GM18498 (cell line): Measurements from ENCODE around the gene DOK7.

Experiments used
- ATAC-seq: cut with Tn5 transposase; IDR thresholded peaks from one replicate; pipeline ENCODE4 v1.9.1; 2021; ENCODE audit warnings: mild to moderate bottlenecking, moderate library complexity; ENCODE audit not compliant: unreplicated experiment

DOK7 gene

DNA sequence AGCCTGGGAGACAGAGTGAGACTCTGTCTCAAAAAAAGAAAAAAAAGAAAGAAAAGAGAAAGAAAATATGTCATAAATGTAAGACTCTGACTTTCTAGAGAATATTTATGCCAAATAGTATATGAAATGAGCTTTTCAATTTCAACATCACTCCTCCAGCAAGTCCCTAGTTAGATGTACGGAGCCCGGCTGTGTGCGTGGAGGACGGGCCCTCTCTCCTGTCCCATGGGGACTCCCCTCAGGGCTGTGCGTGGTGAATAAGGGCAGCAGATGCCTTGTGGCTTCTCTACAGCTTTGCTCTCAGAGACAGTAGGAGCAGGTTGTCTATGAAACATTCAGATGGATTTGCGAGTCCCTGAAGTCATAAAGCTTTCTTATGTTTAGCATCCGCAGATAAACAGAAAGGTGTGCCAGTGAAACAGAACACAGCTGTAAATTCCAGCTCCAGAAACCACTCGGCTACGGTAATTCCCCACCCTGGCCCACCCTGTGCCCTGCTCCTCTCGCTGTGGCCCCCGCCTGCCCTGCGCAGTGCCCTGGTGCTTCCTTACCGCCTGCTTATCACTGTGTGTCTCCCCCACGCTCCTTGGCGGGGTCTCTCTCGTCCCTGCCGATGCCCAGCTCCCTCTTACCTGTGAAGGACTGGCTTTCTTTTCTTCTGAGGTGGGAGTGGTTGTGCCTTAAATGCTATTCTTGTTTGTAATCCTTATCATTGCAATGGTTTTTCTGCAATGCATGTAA is 35.2 kb upstream of the DOK7 start:
- no peak for ATAC-seq

DNA sequence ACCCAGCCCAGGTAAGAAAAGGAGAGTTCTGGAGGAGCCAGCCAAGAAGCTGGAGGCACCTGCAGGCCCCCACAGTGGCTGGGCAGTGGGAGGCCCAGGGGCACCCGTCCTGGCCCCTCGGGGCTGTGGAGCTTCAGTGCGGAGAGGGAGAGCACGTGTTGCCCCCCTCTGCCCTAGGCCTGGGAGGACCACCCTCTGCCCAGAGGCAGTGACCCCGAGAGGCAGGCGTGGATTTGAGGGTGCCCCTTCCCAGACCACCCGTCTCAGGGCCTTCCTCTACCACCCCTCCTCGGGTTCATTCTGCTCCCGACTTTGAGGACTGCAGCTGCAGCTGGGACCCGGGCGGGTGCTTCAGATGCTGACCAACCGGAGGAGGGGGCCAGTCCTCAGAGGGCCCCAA is 33.5 kb upstream of the DOK7 start:
- no peak for ATAC-seq

DNA sequence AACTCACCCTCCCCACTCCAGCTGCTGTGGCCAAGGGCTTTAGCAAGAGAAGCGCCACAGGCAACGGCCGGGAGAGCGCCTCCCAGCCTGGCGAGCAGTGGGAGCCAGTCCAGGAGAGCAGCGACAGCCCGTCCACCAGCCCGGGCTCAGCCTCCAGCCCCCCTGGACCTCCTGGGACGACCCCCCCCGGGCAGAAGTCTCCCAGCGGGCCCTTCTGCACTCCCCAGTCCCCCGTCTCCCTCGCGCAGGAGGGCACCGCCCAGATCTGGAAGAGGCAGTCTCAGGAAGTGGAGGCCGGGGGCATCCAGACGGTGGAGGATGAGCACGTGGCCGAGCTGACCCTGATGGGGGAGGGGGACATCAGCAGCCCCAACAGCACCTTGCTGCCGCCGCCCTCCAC is 32.6 kb upstream of the DOK7 start:
- ATAC-seq: no peak

DNA sequence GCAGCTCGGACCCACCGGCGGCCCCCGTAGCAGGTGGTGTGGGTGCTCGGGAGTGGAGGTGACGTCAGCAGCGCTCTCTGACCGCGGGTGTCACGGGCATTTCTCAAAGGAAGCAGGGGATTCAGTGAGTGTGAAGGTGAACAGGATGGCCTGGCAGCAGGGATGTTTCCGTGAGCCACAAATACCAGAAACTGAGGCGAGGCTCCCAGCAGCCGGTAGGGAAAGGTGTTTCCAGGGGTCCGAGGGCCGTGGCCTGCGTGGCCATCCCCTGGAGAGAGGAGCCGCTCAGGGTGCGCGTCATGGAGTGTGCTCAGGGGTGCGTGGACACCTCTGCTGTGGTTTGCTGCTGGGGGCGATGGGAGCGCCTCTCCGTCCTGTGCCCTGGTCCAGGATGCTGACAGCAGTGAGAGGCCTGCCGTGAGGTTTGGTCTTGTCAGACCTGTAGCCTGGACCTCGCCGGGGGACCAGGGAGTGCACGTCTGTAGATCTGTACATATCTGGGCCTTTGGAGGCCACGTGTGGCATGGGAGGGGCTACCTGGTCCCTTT is 31.6 kb upstream of the DOK7 start:
- no peak for ATAC-seq

DNA sequence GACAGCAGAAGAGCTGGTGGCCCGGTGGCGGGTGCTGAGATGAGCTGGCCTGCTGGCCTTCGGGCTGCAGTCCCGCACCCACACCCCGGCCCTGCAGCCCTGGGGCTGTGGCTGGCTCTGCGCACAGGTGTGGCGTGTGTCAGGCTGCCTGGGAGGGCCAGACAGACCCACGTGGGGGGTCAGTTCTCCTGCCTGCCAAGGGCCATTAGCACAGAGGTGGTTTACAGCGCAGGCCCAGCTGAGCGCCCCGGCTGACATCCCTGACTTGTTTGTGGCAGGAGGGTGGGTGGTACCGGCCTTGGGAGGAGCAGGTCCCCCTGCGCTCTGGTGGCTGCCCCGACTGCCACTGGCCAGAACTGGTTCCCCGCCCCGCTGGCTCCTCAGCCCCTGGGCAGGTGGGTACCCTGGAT is 30.7 kb upstream of the DOK7 start:
- no peak for ATAC-seq

DNA sequence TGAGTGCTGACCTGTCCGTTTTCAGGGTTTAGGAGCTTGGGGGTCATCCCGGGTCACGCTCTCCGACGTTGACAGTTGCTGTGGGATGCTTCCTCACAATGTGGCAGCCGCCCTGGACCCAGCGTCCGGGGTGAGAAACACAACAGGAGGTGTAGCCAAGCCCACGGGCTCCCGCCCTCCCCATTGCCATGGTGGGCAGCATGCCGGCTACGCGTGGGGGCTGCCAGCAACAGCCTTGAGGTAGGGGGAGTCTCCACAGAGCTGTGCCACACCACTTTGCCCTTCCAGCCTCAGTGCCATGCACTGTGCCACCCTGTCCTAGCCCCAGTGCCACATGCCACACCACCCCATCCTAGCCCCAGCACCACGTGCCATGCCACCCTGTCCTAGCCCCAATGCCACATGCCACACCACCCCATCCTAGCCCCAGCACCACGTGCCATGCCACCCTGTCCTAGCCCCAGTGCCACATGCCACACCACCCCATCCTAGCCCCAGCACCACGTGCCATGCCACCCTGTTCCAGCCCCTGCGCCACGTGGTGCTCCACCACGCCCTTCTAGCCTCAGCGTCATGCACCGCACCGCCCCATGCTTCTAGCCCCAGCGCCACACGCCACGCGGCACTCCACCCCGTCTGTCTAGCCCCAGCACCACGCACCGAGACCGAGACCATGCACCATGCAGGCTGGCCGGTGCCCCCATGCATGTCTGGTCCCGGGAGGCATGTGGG is 29.8 kb upstream of the DOK7 start:
- no peak for ATAC-seq

DNA sequence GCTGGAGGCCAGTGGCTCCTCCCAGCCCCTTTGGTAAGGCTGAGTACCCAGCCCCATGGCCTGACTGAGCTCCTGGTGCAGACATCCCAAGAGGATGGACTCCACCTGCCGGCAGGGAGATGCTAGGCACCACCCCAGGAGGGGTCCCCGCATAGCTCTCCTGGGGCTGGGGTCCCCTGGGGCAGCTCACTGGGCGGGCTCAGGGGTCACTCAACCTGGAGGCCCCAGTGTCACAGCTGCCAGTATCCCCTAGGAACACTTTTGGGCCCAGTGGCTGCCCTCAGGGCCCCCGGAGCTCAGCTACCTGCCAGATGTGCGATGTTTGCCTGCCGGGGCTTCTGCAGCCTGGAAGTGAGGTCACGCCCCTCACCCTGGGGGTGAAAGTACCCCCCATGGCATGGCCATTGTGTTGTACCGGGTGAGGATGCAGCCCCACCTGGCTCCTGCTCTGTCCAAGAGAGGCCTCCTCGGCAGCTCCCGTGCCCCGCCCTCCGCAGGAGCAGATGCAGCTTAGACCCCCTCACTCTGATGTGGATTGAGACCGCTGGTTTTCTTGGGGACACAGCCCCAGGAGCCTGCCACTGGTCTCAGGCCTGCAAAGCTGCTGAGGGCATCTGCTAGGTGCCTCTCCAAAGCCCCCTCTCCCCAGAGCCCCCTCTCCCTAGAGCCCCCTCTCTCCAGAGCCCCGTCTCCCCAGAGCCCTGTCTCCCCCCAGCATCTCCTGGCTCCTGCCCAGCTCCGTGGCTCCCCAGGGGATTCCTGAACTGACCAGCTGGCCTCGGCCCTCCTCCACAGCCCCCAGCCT is 28.0 kb upstream of the DOK7 start:
- no peak for ATAC-seq

DNA sequence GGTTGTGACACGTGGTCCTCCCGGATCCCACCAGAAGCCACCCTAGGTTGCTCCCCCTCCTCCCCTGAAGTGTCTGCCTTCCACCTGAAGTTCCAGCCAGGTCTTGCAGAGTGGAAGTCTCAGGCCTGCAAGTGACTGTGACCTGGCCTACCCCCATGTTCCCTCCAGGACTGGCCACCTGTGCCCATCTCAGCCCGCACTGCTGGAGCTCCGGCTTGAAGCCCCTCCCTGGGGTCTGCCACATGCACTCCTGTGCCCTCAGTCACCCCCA is 27.5 kb upstream of the DOK7 start:
- no peak for ATAC-seq

DNA sequence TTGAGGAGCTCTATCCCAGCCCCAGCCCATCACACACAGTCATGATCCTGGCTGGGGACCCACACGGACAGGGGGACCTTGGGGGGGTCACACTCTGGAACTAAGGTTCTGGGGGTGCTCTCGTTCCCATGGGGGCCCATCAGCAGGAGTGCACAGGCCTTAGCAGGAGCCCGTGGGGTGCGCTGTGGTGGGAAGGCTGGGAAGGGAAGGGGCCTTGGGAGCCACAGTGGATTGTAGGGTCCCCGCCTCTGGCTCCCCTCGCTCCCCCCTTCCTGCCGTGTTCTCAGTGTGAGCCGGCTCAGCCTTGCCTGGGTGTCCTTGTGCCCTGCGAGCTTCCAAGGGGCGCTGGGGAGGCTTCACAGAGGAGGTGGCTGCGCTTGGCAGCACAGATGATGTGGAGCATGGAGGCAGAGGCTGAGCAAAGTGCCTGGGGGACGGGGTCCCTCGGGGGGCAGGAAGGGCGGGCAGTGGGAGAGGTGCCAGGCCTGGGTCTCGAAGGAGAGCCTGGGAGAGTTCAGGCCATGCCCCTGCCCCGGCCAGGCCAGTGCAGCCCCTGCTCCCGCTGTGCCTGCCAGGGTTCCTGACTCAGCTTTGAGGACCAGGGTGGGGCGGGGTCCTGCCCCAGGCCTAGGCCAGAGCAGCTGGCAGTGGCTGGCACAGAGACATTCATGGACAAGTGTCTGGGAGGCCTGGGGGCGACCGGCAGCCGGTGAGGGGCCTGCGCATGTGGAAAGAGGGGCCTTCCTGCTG is 26.9 kb upstream of the DOK7 start:
- ATAC-seq: no peak

DNA sequence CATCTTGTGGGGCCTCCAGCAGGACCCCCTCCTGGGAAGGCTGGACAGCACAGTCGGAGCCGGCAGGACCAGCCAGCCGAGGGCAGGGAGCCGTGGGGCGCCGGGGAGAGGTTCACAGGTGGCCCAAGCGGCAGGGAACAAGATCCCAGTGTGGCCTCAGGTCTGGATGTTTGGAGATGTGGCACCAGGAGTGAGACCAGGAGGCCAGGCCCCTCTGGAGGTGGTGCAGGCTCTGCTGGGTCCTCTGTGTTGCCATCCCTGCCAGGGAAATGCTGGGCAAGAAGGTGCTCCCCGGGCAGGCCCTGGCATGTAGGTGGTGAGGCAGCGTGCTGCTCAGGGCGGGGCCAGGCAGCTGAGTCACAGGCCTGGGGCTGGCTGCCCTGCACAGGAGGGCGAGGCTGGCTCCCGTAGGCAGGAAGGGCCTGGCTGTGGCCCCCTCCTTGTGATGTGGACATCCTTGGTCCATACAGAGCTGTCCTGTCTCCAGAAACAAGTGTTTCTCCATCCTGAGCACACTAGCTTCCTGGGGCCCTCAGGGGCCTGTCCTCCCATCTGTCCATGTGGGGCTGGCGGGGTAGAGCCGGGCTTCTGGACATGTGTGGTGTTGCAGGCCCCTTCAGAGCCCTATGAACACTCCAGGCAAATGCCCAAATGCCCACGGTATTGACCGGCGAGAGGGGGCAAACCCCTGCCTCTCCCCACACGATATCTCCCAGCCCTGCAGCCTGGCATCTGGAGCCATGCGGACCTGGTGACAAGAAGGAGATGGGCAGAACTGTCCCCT is 26.1 kb upstream of the DOK7 start:
- no peak for ATAC-seq

DNA sequence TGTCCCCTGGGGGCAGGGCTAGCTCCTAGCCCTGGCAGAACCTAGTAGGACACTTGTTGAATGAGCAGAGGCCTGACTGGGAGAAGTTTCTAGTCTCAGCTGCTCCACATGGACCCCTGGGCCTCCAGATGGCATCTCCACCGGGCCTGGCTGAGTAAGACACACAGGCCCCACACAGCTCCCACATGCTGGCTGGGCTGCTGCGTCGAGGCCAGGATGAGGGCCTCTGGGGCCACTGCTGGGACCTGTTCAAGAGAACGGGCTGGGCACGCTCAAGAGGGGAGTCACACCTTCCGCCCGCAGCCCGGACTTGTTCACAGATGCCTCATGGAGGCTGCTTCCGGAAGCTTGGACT is 25.5 kb upstream of the DOK7 start:
- no peak for ATAC-seq

DNA sequence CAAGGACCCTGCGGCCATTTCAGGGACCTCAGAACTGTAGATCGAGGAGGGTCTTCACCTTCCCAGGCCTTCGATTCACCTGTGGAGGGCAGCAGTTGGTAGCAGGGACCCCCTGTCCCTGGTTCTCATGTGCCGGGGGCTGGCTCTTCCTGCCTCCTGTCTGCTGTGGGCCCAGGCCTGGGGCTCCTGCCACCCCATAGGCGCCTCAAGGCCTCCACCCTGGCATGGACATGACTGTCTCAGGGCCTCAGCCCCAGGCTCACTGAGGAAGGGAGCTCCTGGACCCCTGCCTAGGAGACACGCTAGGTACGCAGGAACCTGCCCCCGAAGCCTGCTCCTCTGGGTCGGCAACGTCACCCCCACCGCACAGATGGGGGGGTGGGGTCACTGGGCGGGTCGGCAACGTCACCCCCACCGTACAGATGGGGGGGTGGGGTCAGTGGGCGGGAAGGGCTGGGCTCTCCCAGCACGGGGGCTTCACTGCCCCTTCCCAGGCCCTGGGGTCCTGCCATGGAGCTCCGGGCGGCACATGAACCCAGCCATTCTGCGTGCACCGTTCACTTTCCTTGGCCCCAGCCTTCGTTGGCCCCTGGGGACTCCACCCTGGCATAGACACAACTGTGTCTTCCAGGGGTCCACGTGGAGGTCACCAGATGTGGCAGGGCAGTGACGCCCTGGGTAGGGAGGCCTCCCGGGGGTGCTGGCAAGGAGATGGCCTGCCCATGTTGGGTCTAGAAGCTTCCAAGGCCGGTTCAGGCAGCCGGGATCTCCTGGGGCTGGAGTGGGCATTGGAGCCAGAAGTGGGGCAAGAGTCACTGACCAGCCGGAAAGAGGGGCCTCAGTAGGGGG is 24.9 kb upstream of the DOK7 start:
- ATAC-seq: no peak

DNA sequence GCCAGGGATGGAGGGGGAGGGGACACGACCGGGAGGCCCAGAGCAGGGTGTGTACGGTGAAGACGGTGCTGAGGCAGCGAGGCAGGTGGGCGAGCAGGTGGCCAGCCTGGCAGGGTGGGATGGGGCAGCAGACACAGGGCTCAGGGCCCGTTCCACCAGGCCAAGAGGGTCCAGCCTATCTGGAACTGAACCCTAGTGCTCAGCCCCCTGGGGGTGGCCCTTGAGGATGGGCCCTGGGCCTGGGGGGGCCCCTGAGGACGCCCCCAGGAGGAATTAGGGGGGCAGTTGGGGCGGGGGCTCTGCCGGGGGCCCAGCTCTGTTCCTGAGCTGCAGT is 24.3 kb upstream of the DOK7 start:
- ATAC-seq: no peak

DNA sequence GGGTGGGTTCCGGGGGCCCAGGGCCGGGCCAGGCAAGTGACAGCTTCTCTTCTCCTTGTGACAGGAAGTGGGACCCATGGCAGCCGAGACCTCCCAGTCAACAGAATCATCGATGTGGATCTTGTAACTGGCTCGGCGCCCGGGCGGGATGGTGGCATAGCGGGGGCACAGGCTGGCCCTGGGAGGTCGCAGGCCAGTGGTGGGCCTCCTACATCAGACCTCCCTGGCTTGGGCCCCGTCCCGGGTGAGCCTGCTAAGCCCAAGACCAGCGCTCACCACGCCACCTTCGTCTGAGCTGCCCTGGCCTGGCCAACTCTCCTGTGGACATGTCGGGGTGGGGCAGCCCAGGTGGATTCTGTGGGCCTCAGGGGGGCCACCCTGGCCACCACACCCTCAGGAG is 23.7 kb upstream of the DOK7 start:
- no peak for ATAC-seq

DNA sequence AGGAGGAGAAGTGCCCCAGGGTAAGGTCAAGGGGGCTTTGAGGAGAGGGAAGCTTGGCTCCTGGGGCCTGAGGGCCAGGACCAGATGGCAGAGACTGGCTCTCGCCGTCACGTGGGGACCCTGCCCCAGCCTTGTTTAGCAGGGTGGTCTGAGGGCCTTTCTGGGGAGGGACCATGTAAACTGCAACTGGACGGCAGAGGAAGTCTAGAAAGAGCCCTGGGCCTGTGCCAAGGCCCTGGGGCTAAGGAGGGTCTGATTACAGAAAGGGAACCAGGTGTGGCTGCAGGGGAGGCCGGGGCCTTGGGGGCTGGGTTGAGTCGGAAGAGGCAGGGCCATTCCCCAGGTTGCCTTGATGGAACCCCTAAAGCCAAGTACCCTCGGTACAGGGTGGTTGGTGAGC is 23.1 kb upstream of the DOK7 start:
- no peak for ATAC-seq

DNA sequence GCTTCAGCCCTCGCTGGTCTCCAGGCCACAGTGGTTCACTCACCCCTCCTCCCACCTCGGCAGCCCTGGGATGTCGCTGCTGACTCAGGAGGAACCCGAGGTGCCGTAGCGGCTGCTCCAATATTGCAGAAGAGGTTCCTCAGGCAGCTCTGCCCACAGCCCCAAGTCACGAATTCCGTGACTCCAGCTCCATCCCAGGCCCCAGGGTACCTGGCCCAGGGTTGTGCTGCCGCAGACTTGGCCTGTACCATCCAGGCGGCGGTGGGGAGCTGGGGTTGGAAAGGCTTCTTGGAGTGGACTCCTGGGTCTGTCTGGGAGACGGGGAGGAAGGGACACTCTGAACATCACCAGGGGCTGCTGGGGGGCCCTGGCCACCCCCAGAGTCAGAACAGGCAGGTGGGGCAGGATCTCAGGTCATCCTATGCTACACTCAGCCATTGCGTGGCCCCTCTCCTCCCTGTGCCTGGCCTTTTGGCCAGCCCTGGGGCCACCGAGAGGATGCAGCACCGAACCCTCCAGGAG is 22.1 kb upstream of the DOK7 start:
- ATAC-seq: no peak

DNA sequence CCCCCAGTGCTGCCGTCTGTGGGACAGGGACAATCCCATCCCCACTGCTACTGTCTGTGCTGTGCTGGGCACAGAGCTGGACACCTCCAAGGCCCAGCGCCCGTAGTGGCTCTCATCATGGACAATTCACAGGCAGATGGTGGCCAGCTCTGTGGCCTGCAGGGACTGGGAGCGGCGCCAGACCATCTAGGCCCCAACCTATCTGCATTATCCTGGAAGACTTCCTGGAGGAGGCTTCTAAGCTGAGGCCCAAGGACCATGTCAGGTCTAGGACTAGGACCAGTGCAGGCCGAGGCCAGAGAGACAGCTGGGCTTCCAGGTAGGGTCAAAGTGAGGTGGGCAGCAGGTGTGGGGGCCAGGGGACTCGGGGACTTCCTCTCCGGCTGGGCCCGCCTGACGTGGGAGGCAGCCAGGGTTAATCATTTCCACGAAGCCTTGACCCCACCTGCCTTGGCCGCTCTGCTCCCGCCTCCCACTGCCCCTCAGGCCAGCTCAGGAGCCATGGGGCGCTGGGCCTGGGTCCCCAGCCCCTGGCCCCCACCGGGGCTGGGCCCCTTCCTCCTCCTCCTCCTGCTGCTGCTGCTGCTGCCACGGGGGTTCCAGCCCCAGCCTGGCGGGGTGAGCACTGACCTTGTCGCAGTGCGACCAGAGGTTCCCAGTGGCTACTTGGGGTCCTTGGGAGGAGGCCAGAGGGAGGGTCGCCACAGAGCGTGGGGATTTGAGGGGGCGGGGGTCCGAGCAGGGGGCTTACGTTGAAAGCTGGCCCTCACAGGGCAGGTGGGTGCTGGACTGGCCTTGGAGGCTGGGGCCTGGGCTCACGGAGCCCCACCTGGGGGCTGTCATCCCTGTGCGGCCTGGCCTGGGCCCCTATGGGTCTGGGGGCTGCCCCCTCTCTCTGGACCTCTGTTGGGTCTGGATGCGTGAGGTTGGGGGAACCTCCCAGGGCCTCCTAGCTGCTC is 21.3 kb upstream of the DOK7 start, which contains the start of gene HGFAC:
Gene HGFAC, plus strand, starts transcription at position 468 of the 959 bp plus-strand sequence. Its CDS starts 34 bp downstream, at position 502.
- ATAC-seq: no peak

DNA sequence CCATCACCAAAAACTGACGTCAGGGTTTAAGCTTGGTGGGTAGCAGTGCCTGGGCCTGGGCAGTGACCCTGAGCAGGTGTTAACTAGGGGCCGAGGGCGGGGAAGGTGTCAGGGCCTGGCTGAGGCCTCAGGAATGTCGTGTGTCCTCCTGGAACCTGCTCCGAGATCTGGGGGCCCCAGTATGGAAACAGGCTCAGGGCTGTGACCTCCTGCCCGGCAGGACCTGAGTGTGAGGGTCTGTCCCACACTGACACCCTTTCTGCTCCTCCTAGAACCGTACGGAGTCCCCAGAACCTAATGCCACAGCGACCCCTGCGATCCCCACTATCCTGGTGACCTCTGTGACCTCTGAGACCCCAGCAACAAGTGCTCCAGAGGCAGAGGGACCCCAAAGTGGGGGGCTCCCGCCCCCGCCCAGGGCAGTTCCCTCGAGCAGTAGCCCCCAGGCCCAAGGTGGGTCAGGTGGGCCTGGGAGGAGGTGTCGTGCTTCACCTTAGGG is 20.6 kb upstream of the DOK7 start:
- ATAC-seq: no peak
